Osteoblast (primary cell): Measurements from ENCODE around the gene CNIH2. TPM values are rescaled to one million over a fixed set of nuclear protein-coding genes. Genes with fewer than 3 reads are reported as not detected.
A peak's percentile ranks its signal among the peaks of the same experiment; 100 is the strongest.

Source experiments
- DNase-seq: peaks from one replicate; pipeline ENCODE4 v3.0.0; 2011; ENCODE audit warnings: low spot score, mixed read lengths; ENCODE audit not compliant: insufficient read length; ENCODE audit errors: missing footprints
- H2AFZ ChIP-seq: 2 replicates; pipeline ENCODE4 v1.6.0; 2011; ENCODE audit warnings: mild to moderate bottlenecking, low read length
- H3K27ac ChIP-seq: 2 replicates; pipeline ENCODE4 v1.5.1; 2011; ENCODE audit warnings: mild to moderate bottlenecking, low read depth, low read length, moderate library complexity
- H3K27me3 ChIP-seq: 2 replicates; pipeline ENCODE4 v1.6.0; 2012; ENCODE audit warnings: mild to moderate bottlenecking, control low read depth, inconsistent platforms, low read length, moderate library complexity; ENCODE audit not compliant: insufficient read depth
- H3K36me3 ChIP-seq: 2 replicates; pipeline ENCODE4 v1.5.1; 2011; ENCODE audit warnings: mild to moderate bottlenecking, low read length, control low read depth, moderate library complexity; ENCODE audit not compliant: insufficient read depth
- H3K4me1 ChIP-seq: 2 replicates; pipeline ENCODE4 v1.5.1; 2011; ENCODE audit warnings: mild to moderate bottlenecking, low read length, control low read depth, moderate library complexity; ENCODE audit not compliant: insufficient read depth
- H3K4me2 ChIP-seq: 2 replicates; pipeline ENCODE4 v1.6.0; 2011; ENCODE audit warnings: mild to moderate bottlenecking, low read length; ENCODE audit not compliant: insufficient read depth
- H3K4me3 ChIP-seq: fragments of 200-600 bp; sonication (generic); 3 replicates; pipeline ENCODE4 v1.5.1; 2012; ENCODE audit warnings: mild to moderate bottlenecking, low read length, inconsistent platforms; ENCODE audit not compliant: insufficient read depth
- H3K79me2 ChIP-seq: 2 replicates; pipeline ENCODE4 v1.6.0; 2012; ENCODE audit warnings: mild to moderate bottlenecking, low read length, control low read depth, inconsistent platforms; ENCODE audit not compliant: insufficient read depth
- H3K9me3 ChIP-seq: 2 replicates; pipeline ENCODE4 v1.5.1; 2011; ENCODE audit warnings: low read depth, low read length, control low read depth
- H4K20me1 ChIP-seq: 2 replicates; pipeline ENCODE4 v1.6.0; 2012; ENCODE audit warnings: mild to moderate bottlenecking, low read length, control low read depth; ENCODE audit not compliant: insufficient read depth
- CTCF ChIP-seq: IDR thresholded peaks from 2 replicates; pipeline ENCODE4 v1.5.1; 2011; ENCODE audit warnings: mild to moderate bottlenecking, low read depth, low read length, moderate library complexity; ENCODE audit errors: extremely low read depth
- total RNA-seq: library from RNA; depleted of rRNA; stranded (reverse); fragments of >200 nt; gene quantifications from 2 replicates; pipeline ENCODE4 v1.2.3, GENCODE V29; 2012

CNIH2 gene
- total RNA-seq, 1 donor, result not detected

DNA sequence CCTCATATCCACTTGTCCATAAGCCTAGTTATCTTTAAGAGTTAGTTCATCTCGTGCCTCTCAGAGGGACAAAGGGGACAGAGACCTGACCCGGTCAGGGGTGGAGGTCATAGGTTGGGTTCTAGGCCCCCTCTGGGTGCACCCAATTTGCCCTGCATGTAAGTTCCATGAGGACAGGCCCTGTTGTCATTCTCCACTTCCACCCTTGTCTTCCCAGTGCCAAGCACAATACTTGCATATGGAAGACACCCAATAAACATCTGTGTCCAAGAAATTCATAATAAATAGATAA, 12.3 kb downstream of the CNIH2 start:
- peaks cover 15% of the 10 kb centered on the region for H3K36me3 ChIP-seq
- no peak for DNase-seq
- H3K9me3 ChIP-seq, result no peaks in the 10 kb centered on the region
- H3K4me3 ChIP-seq, result no peak overlapping the region
- H3K4me1 ChIP-seq, result peaks cover 21% of the 10 kb centered on the region
- H2AFZ ChIP-seq, result no peak overlapping the region
- peak overlapping the region; percentile 97 for H3K4me2 ChIP-seq
- no peak for TF ChIP-seq CTCF
- H3K79me2 ChIP-seq, result peaks cover 36% of the 10 kb centered on the region
- H3K27ac ChIP-seq, result no peak overlapping the region
- peaks cover 36% of the 10 kb centered on the region for H3K27me3 ChIP-seq
- peaks cover 14% of the 10 kb centered on the region for H4K20me1 ChIP-seq

DNA sequence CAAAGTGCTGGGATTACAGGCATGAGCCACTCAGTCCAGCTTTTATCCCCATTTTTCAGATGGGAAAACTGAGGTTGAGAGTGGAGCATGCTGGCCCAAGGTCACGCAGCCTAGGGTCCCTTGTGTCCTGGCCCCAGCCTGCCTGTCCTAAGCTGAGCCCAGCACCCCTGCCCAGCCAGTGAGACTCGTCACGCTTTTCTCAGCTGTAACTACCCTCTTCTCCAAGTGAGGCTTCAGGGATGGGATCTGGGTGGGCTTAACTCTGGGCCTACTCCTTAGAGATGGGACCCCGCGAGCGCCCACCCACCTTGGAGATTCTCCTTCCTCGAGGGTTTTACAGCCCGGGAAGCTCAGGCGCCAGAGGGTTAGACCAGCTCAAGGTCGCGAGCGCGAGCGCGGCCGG, 13.3 kb downstream of the CNIH2 start:
- peak; percentile 73 for DNase-seq
- H3K9me3 ChIP-seq, result no peaks in the 10 kb centered on the region
- TF ChIP-seq CTCF, result no peak
- H3K4me3 ChIP-seq, result no peak overlapping the region
- peaks cover 6% of the 10 kb centered on the region for H4K20me1 ChIP-seq
- no peak overlapping the region for H2AFZ ChIP-seq
- H3K4me1 ChIP-seq, result peaks cover 21% of the 10 kb centered on the region
- H3K27ac ChIP-seq, result no peak overlapping the region
- H3K27me3 ChIP-seq, result peaks cover 36% of the 10 kb centered on the region
- H3K36me3 ChIP-seq, result peaks cover 8% of the 10 kb centered on the region
- peaks cover 26% of the 10 kb centered on the region for H3K79me2 ChIP-seq
- H3K4me2 ChIP-seq, result no peak overlapping the region

GRCh38 chr11:66291706-66292542, 13.9 kb downstream of the CNIH2 start, which contains the start of gene TMEM151A:
Gene TMEM151A, plus strand, starts transcription at chr11:66291894. Its CDS starts 120 bp downstream, at chr11:66292014.
- peak within 1 kb of the TSS; percentile 19 for H3K4me3 ChIP-seq
- no peak within 1 kb of the TSS for H2AFZ ChIP-seq
- peak; percentile 86 for DNase-seq
- no peaks in the 10 kb centered on the region for H3K9me3 ChIP-seq
- TF ChIP-seq CTCF, result no peak
- peaks cover 3% of the 10 kb centered on the region for H4K20me1 ChIP-seq
- peaks cover 3% of the 10 kb centered on the region for H3K36me3 ChIP-seq
- H3K27me3 ChIP-seq, result peaks cover 36% of the 10 kb centered on the region
- peak within 1 kb of the TSS; percentile 32 for H3K4me2 ChIP-seq
- peaks cover 21% of the 10 kb centered on the region for H3K4me1 ChIP-seq
- peaks cover 20% of the 10 kb centered on the region for H3K79me2 ChIP-seq
- H3K27ac ChIP-seq, result no peak within 1 kb of the TSS

GRCh38 chr11:66292543-66293332, 14.8 kb downstream of the CNIH2 start:
- no peaks in the 10 kb centered on the region for H3K9me3 ChIP-seq
- peaks cover 3% of the 10 kb centered on the region for H4K20me1 ChIP-seq
- no peak overlapping the region for H2AFZ ChIP-seq
- H3K79me2 ChIP-seq, result peaks cover 11% of the 10 kb centered on the region
- no peak overlapping the region for H3K4me3 ChIP-seq
- no peak overlapping the region for H3K4me2 ChIP-seq
- H3K4me1 ChIP-seq, result peaks cover 17% of the 10 kb centered on the region
- H3K36me3 ChIP-seq, result no peaks in the 10 kb centered on the region
- TF ChIP-seq CTCF, result no peak
- peak; percentile 79 for DNase-seq
- peaks cover 40% of the 10 kb centered on the region for H3K27me3 ChIP-seq
- no peak overlapping the region for H3K27ac ChIP-seq
